ENCODE data around the gene LSM3. TPM values are rescaled to one million over a fixed set of nuclear protein-coding genes. Genes with fewer than 3 reads are reported as not detected.

Gene LSM3
- total RNA-seq, 4 donors from 2014 or later = 11.6 to 16.8 (median 14.2) TPM

DNA sequence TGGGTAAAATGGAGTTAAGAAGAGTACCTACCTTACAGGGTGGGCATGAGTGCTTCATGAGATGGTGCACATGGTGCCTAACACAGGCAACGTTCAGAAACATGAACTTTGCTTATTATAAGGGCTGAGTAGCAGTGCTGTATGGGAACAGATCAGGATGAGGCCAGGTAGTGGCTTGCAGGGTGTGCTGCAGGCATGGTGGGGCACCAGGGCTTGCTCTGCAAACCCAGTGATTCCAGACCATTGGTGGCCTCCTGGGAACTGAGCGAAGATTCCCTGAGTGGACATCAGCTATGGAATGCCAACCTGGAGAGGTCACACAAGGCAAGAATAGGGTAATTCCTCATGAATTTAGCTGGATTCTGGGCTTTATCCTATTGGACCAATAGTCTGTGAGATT is 37.9 kb upstream of the LSM3 start:
- Histone ChIP-seq H3K4me3 (no peak overlapping the region), H3K27ac (peak overlapping the region in 2 of 4 donors; percentile 83 to 97), H3K27me3 (no peaks in the 10 kb centered on the region), H3K9me3 (no peaks in the 10 kb centered on the region), H3K4me1 (peaks cover 42 to 59% of the 10 kb centered on the region in 2 donors), H3K36me3 (peaks cover 0 to 60% of the 10 kb centered on the region in 2 donors)
- no peak for TF ChIP-seq POLR2A (IDR thresholded peaks at IDR 0.05)
- TF ChIP-seq, protein P1, sequence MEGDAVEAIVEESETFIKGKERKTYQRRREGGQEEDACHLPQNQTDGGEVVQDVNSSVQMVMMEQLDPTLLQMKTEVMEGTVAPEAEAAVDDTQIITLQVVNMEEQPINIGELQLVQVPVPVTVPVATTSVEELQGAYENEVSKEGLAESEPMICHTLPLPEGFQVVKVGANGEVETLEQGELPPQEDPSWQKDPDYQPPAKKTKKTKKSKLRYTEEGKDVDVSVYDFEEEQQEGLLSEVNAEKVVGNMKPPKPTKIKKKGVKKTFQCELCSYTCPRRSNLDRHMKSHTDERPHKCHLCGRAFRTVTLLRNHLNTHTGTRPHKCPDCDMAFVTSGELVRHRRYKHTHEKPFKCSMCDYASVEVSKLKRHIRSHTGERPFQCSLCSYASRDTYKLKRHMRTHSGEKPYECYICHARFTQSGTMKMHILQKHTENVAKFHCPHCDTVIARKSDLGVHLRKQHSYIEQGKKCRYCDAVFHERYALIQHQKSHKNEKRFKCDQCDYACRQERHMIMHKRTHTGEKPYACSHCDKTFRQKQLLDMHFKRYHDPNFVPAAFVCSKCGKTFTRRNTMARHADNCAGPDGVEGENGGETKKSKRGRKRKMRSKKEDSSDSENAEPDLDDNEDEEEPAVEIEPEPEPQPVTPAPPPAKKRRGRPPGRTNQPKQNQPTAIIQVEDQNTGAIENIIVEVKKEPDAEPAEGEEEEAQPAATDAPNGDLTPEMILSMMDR (IDR thresholded peaks at IDR 0.05 in 4 of 5, conservative IDR thresholded peaks at IDR 0.05 in 1 of 5) = no peak
- no peak for DNase-seq
- intact Hi-C loops (cut with DNase I; ENCODE audit: low total_unique reads) = no loop called here
- in situ Hi-C loops (cut with MboI; ENCODE audit: low sequenced_read_pairs in 4 of 4) = loop anchor here in 1 of 4 donors (25.0 kb wide), 1 partner anchor 922 kb away; the partner anchor contains the start of gene MRPS25
- ATAC-seq = no peak

DNA sequence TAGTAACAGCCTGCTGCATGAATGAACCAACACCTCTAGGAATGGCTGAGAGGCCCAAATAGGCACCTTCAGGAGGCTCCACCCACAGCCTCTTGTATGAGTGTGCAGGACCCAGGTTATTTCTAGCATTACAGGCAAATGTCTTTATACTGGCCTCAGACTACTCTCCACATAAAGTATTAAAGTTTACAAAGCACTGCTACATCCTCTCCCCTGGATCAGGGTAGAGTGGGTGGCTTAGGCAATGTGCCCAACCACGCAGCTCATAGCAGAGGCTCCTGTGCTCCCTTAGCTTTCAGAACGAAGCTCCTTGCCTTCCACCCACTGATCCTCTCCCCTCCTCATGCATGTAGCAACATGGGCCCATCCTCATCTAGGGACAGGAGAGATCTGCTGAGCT is 37.5 kb upstream of the LSM3 start:
- no peaks in the 10 kb centered on the region for H3K9me3 ChIP-seq
- in situ Hi-C loops (cut with MboI; ENCODE audit: low sequenced_read_pairs in 4 of 4) (loop anchor here in 1 of 4 donors (25.0 kb wide), 1 partner anchor 921 kb away; the partner anchor contains the start of gene MRPS25), intact Hi-C loops (cut with DNase I; ENCODE audit: low total_unique reads) (no loop called here)
- no peak overlapping the region for H3K4me3 ChIP-seq
- no peak for ATAC-seq
- no peak for DNase-seq
- H3K27ac ChIP-seq = peak overlapping the region in 2 of 4 donors; percentile 83 to 97
- no peak for TF ChIP-seq POLR2A (IDR thresholded peaks at IDR 0.05)
- TF ChIP-seq, protein P1 (IDR thresholded peaks at IDR 0.05 in 4 of 5, conservative IDR thresholded peaks at IDR 0.05 in 1 of 5) = no peak
- peaks cover 43 to 55% of the 10 kb centered on the region in 2 donors for H3K4me1 ChIP-seq
- peaks cover 0 to 55% of the 10 kb centered on the region in 2 donors for H3K36me3 ChIP-seq
- H3K27me3 ChIP-seq = no peaks in the 10 kb centered on the region

DNA sequence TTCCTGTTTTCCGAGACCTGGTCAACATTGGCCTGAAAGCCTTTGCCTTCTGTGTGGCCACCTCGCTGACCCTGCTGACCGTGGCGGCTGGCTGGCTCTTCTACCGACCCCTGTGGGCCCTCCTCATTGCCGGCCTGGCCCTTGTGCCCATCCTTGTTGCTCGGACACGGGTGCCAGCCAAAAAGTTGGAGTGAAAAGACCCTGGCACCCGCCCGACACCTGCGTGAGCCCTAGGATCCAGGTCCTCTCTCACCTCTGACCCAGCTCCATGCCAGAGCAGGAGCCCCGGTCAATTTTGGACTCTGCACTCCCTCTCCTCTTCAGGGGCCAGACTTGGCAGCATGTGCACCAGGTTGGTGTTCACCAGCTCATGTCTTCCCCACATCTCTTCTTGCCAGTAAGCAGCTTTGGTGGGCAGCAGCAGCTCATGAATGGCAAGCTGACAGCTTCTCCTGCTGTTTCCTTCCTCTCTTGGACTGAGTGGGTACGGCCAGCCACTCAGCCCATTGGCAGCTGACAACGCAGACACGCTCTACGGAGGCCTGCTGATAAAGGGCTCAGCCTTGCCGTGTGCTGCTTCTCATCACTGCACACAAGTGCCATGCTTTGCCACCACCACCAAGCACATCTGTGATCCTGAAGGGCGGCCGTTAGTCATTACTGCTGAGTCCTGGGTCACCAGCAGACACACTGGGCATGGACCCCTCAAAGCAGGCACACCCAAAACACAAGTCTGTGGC is 36.8 kb upstream of the LSM3 start:
- ATAC-seq (no peak), DNase-seq (no peak)
- intact Hi-C loops (cut with DNase I; ENCODE audit: low total_unique reads) = no loop called here
- Histone ChIP-seq H3K9me3 (no peaks in the 10 kb centered on the region), H3K27ac (peak overlapping the region in 3 of 4 donors; percentile 78 to 97 (median 83)), H3K4me3 (no peak overlapping the region), H3K27me3 (no peaks in the 10 kb centered on the region), H3K36me3 (peaks cover 0 to 58% of the 10 kb centered on the region in 2 donors), H3K4me1 (peaks cover 38 to 49% of the 10 kb centered on the region in 2 donors)
- TF ChIP-seq, protein P1 (IDR thresholded peaks at IDR 0.05 in 4 of 5, conservative IDR thresholded peaks at IDR 0.05 in 1 of 5) = no peak
- TF ChIP-seq POLR2A (IDR thresholded peaks at IDR 0.05) = no peak
- in situ Hi-C loops (cut with MboI; ENCODE audit: low sequenced_read_pairs in 4 of 4) = loop anchor here in 1 of 4 donors (25.0 kb wide), 1 partner anchor 921 kb away; the partner anchor contains the start of gene MRPS25

DNA sequence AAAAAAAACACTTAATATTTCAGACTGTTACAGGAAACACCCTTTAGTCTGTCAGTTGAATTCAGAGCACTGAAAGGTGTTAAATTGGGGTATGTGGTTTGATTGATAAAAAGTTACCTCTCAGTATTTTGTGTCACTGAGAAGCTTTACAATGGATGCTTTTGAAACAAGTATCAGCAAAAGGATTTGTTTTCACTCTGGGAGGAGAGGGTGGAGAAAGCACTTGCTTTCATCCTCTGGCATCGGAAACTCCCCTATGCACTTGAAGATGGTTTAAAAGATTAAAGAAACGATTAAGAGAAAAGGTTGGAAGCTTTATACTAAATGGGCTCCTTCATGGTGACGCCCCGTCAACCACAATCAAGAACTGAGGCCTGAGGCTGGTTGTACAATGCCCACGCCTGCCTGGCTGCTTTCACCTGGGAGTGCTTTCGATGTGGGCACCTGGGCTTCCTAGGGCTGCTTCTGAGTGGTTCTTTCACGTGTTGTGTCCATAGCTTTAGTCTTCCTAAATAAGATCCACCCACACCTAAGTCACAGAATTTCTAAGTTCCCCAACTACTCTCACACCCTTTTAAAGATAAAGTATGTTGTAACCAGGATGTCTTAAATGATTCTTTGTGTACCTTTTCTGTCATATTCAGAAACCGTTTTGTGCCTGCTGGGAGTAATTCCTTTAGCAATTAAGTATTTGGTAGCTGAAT is 35.9 kb upstream of the LSM3 start:
- no peak for DNase-seq
- peaks cover 29 to 42% of the 10 kb centered on the region in 2 donors for H3K4me1 ChIP-seq

More for the DNA sequence above, 35.9 kb upstream of the LSM3 start:
- ATAC-seq = no peak
- peak overlapping the region; percentile 76 to 97 (median 80) for H3K27ac ChIP-seq
- peaks cover 0 to 63% of the 10 kb centered on the region in 2 donors for H3K36me3 ChIP-seq
- no peaks in the 10 kb centered on the region for H3K9me3 ChIP-seq
- in situ Hi-C loops (cut with MboI; ENCODE audit: low sequenced_read_pairs in 4 of 4) = loop anchor here in 1 of 4 donors (25.0 kb wide), 1 partner anchor 920 kb away; the partner anchor contains the start of gene MRPS25
- H3K27me3 ChIP-seq = no peaks in the 10 kb centered on the region
- H3K4me3 ChIP-seq = no peak overlapping the region
- intact Hi-C loops (cut with DNase I; ENCODE audit: low total_unique reads) = no loop called here
- TF ChIP-seq POLR2A (IDR thresholded peaks at IDR 0.05) = no peak
- TF ChIP-seq, protein P1 (IDR thresholded peaks at IDR 0.05 in 4 of 5, conservative IDR thresholded peaks at IDR 0.05 in 1 of 5) = no peak

Data from gastrocnemius medialis (tissue), 4 donors.